CD4-positive, alpha-beta T cell (primary cell): ENCODE measurements around the gene TMEM184B. TPM values are rescaled to one million over a fixed set of nuclear protein-coding genes. Genes with fewer than 3 reads are reported as not detected.

Experiments used
- ATAC-seq: fragments of 200-7000 bp; cut with Tn5 transposase; one replicate; pipeline ENCODE4 v1.10.0; 2022; ENCODE audit warnings: mild to moderate bottlenecking; ENCODE audit not compliant: poor library complexity
- CTCF ChIA-PET: fragments of 350-600 bp; sonication (Branson Sonifier 250); formaldehyde crosslinking; loops from one replicate; lab custom pipeline; 2021; ENCODE audit warnings: antibody characterized with exemption, inconsistent platforms; lab: Charles Lee
- POLR2A ChIA-PET: fragments of 350-600 bp; sonication (Branson Sonifier 250); formaldehyde crosslinking; loops from one replicate; lab custom pipeline; 2021; ENCODE audit warnings: antibody characterized with exemption, inconsistent platforms; lab: Charles Lee
- DNase-seq, 14 experiments: peaks; one replicate each; pipeline ENCODE4 v3.0.0-alpha.2; 2013 to 2020; ENCODE audit warnings: mixed read lengths in 2 of 14
- H3K27ac ChIP-seq, 2 donors: one replicate each; pipeline versions ENCODE4 v1.5.1 to v1.7.0; 2013; ENCODE audit warnings: low read length in 2 of 2, low read depth in 1 of 2, mild to moderate bottlenecking in 1 of 2
- H3K27me3 ChIP-seq, 2 experiments: 1 replicate in 1 of 2; 2 replicates in 1 of 2; pipeline versions ENCODE4 v1.6.1 to v1.7.0; 2013; ENCODE audit warnings: low read length in 2 of 2, control low read depth in 1 of 2, mild to moderate bottlenecking in 1 of 2, moderate library complexity in 1 of 2; ENCODE audit not compliant: insufficient read depth in 2 of 2, control insufficient read depth in 1 of 2
- H3K36me3 ChIP-seq: one replicate; pipeline ENCODE4 v1.6.1; 2013; ENCODE audit warnings: low read length, control low read depth; ENCODE audit not compliant: insufficient read depth
- H3K4me1 ChIP-seq: one replicate; pipeline ENCODE4 v1.6.1; 2013; ENCODE audit warnings: low read length, control low read depth; ENCODE audit not compliant: insufficient read depth
- H3K4me3 ChIP-seq: one replicate; pipeline ENCODE4 v1.5.1; 2013; ENCODE audit warnings: mild to moderate bottlenecking, low read length, moderate library complexity
- H3K9me3 ChIP-seq, 2 experiments: 1 replicate in 1 of 2; 2 replicates in 1 of 2; pipeline versions ENCODE4 v1.6.1 to v1.7.0; 2013; ENCODE audit warnings: low read length in 2 of 2, mild to moderate bottlenecking in 2 of 2, control low read depth in 1 of 2, moderate library complexity in 1 of 2; ENCODE audit not compliant: control insufficient read depth in 1 of 2, insufficient read depth in 1 of 2
- H3K27ac Mint-ChIP-seq: one replicate; pipeline ENCODE4 v1.8.0; 2020; ENCODE audit warnings: mixed read lengths
- H3K27me3 Mint-ChIP-seq: one replicate; pipeline ENCODE4 v1.8.0; 2021; ENCODE audit warnings: mixed read lengths
- H3K36me3 Mint-ChIP-seq: one replicate; pipeline ENCODE4 v1.8.0; 2021; ENCODE audit warnings: low read depth, mixed read lengths
- H3K4me1 Mint-ChIP-seq: one replicate; pipeline ENCODE4 v1.8.0; 2021; ENCODE audit warnings: low read depth, mixed read lengths
- H3K4me3 Mint-ChIP-seq: one replicate; pipeline ENCODE4 v1.8.0; 2020; ENCODE audit warnings: mild to moderate bottlenecking, mixed read lengths
- H3K9me3 Mint-ChIP-seq: one replicate; pipeline ENCODE4 v1.8.0; 2020; ENCODE audit warnings: mixed read lengths
- intact Hi-C, 2 experiments: fragments of 100-400 bp; cut with DNase I in 1 of 2; cut with micrococcal nuclease in 1 of 2; formaldehyde crosslinking; loops; one replicate each; pipeline versions ENCODE4 v1.15.1 to v1.9.0; 2023 to 2025; cut with DNase I, micrococcal nuclease
- total RNA-seq, 174 experiments: library from RNA in 2 of 174; stranded (reverse) in 2 of 174; gene quantifications; one replicate each; pipeline ENCODE4 v1.2.3 and lab custom pipeline; 2021 to 2026
- TF ChIP-seq, protein P1 (sequence below): fragments of 200-600 bp; IDR thresholded peaks from one replicate; pipeline ENCODE4 v1.8.0; 2022; ENCODE audit warnings: antibody characterized with exemption, mild to moderate bottlenecking

Gene TMEM184B
- total RNA-seq, 2 experiments from 2014 or later, result 49.3 to 50.1 TPM

DNA sequence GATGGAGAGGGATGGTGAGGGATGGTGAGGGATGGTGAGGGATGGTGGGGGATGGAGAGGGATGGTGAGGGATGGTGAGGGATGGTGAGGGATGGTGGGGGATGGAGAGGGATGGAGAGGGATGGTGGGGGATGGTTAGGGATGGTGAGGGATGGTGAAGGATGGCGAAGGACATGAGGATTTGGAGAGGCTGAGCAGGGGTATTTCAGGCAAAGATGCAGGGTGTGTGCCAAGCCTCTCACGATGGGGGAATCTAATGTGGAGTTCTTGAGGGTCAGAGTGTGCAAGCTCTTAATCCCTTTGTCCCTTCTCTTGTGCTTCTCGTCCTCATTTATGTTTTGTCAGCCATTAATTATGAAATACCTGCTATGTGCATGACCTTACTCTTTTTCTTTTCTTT lies 83.7 kb downstream of the TMEM184B start:
- H3K4me1 Mint-ChIP-seq, result no peaks in the 10 kb centered on the region
- POLR2A ChIA-PET, result no interaction called here
- Histone ChIP-seq H3K27ac (no peak overlapping the region), H3K36me3 (no peaks in the 10 kb centered on the region), H3K9me3 (no peaks in the 10 kb centered on the region), H3K4me3 (no peak overlapping the region), H3K27me3 (no peaks in the 10 kb centered on the region), H3K4me1 (no peaks in the 10 kb centered on the region)
- no peak for DNase-seq
- CTCF ChIA-PET, result no interaction called here
- TF ChIP-seq, protein P1, sequence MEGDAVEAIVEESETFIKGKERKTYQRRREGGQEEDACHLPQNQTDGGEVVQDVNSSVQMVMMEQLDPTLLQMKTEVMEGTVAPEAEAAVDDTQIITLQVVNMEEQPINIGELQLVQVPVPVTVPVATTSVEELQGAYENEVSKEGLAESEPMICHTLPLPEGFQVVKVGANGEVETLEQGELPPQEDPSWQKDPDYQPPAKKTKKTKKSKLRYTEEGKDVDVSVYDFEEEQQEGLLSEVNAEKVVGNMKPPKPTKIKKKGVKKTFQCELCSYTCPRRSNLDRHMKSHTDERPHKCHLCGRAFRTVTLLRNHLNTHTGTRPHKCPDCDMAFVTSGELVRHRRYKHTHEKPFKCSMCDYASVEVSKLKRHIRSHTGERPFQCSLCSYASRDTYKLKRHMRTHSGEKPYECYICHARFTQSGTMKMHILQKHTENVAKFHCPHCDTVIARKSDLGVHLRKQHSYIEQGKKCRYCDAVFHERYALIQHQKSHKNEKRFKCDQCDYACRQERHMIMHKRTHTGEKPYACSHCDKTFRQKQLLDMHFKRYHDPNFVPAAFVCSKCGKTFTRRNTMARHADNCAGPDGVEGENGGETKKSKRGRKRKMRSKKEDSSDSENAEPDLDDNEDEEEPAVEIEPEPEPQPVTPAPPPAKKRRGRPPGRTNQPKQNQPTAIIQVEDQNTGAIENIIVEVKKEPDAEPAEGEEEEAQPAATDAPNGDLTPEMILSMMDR, result no peak
- no peaks in the 10 kb centered on the region for H3K36me3 Mint-ChIP-seq
- no peaks in the 10 kb centered on the region for H3K9me3 Mint-ChIP-seq
- ATAC-seq, result no peak
- no peak overlapping the region for H3K27ac Mint-ChIP-seq
- intact Hi-C loops, result loop anchor here in 1 of 2 experiments (10.0 kb wide), 1 partner anchor 386 kb away; the partner anchor contains the start of gene DMC1
- no peaks in the 10 kb centered on the region for H3K27me3 Mint-ChIP-seq
- no peak overlapping the region for H3K4me3 Mint-ChIP-seq

DNA sequence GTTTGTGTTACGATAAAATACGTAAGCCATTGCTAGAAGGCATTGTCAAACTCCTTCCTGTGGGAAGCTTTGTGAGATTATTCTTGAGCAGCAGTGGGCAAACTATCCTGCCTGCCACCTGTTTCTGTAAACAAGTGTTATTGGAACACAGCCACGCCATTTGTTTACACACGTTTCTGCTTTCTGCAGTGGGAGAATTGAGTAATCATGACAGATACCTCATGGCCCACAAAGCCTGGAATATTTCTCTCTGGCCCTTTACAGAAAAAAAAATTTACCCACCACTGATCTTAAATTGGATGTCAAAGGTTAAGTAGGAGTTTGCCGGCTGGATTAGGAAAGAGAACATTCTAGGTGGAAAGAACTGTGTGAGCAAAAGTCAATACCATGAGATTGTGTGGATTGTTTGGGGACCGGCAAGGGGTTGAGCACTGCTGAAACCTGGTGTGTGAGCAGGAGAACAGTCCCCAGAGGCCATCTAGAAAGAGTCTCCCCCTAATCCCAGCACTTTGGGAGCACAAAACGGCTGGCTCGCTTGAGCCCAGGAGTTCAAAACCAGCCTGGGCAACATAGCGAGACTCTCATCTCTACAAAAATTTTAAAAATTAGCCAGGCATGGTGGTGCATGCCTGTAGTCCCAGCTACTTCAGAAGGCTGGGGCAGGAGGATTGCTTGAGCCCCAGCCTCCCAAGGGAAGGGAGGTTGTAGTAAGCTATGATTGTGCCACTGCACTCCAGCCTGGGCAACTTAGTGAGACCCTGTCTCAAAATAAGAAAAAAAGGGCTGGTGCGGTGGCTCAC lies 85.2 kb downstream of the TMEM184B start:
- ATAC-seq (no peak), DNase-seq (no peak)
- intact Hi-C loops, result loop anchor here in 1 of 2 experiments (10.0 kb wide), 1 partner anchor 387 kb away; the partner anchor contains the start of gene DMC1
- no peak overlapping the region for H3K4me3 ChIP-seq
- Mint-ChIP-seq H3K27me3 (no peaks in the 10 kb centered on the region), H3K27ac (no peak overlapping the region), H3K36me3 (no peaks in the 10 kb centered on the region), H3K9me3 (no peaks in the 10 kb centered on the region), H3K4me3 (no peak overlapping the region), H3K4me1 (no peaks in the 10 kb centered on the region)
- no peak overlapping the region for H3K27ac ChIP-seq
- H3K9me3 ChIP-seq, result no peaks in the 10 kb centered on the region
- ChIA-PET CTCF (no interaction called here), POLR2A (no interaction called here)
- no peaks in the 10 kb centered on the region for H3K36me3 ChIP-seq
- TF ChIP-seq, protein P1, result no peak
- no peaks in the 10 kb centered on the region for H3K4me1 ChIP-seq
- no peaks in the 10 kb centered on the region for H3K27me3 ChIP-seq

DNA sequence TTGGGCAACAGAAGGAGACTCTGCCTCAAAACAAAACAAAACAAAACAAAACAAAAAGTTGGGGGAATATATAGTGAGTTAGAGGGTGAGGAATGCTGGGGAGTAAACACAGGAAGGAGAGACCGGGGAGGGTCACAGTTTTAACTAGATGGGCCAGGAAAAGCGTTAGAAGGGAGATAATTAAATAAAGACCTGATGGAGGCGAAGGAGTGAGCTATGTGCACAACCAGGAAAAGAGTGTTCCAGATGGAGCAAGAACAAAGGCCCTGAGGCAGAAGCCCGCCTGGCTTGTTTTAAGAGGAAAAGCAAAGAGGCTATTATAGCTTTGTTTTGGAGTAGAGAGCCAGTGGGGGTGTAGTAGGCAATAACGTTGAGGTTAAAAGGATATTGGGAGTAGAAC lies 86.4 kb downstream of the TMEM184B start:
- TF ChIP-seq, protein P1, result no peak
- intact Hi-C loops, result loop anchor here in 1 of 2 experiments (10.0 kb wide), 1 partner anchor 388 kb away; the partner anchor contains the start of gene DMC1
- no peaks in the 10 kb centered on the region for H3K36me3 ChIP-seq
- CTCF ChIA-PET, result no interaction called here
- peaks cover 7% of the 10 kb centered on the region for H3K4me1 Mint-ChIP-seq
- no peak overlapping the region for H3K27ac ChIP-seq
- POLR2A ChIA-PET, result interaction anchor here (0.8 kb wide), 1 partner anchor 23 kb away, joined by 4 read pairs; no protein-coding TSS in a partner anchor
- H3K4me3 Mint-ChIP-seq, result no peak overlapping the region
- H3K36me3 Mint-ChIP-seq, result peaks cover under 1% of the 10 kb centered on the region
- no peaks in the 10 kb centered on the region for H3K9me3 ChIP-seq
- no peak overlapping the region for H3K4me3 ChIP-seq
- DNase-seq (no peak), ATAC-seq (no peak)
- H3K27me3 Mint-ChIP-seq, result no peaks in the 10 kb centered on the region
- H3K4me1 ChIP-seq, result peaks cover 5% of the 10 kb centered on the region
- H3K27me3 ChIP-seq, result no peaks in the 10 kb centered on the region
- H3K9me3 Mint-ChIP-seq, result no peaks in the 10 kb centered on the region
- H3K27ac Mint-ChIP-seq, result no peak overlapping the region
